ENCODE measurements around the gene MKI67. TPM values are rescaled to one million over a fixed set of nuclear protein-coding genes. Genes with fewer than 3 reads are reported as not detected.

Gene MKI67
- total RNA-seq, 3 donors from 2014 or later = 7.7 to 54.7 (median 14.0) TPM

- no peaks in the 10 kb centered on the region for H3K36me3 ChIP-seq (ENCODE audit: low read depth)
- DNase-seq (no peak), ATAC-seq (no peak)
- no peaks in the 10 kb centered on the region for H3K9me3 ChIP-seq
- no peak overlapping the region for H3K4me3 ChIP-seq
- peaks cover 7% of the 10 kb centered on the region for H3K4me1 ChIP-seq (ENCODE audit: low read depth)
- TF ChIP-seq, protein P1, sequence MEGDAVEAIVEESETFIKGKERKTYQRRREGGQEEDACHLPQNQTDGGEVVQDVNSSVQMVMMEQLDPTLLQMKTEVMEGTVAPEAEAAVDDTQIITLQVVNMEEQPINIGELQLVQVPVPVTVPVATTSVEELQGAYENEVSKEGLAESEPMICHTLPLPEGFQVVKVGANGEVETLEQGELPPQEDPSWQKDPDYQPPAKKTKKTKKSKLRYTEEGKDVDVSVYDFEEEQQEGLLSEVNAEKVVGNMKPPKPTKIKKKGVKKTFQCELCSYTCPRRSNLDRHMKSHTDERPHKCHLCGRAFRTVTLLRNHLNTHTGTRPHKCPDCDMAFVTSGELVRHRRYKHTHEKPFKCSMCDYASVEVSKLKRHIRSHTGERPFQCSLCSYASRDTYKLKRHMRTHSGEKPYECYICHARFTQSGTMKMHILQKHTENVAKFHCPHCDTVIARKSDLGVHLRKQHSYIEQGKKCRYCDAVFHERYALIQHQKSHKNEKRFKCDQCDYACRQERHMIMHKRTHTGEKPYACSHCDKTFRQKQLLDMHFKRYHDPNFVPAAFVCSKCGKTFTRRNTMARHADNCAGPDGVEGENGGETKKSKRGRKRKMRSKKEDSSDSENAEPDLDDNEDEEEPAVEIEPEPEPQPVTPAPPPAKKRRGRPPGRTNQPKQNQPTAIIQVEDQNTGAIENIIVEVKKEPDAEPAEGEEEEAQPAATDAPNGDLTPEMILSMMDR (IDR thresholded peaks at IDR 0.05) = no peak
- intact Hi-C loops (cut with DNase I, micrococcal nuclease) = no loop called here
These were observed 11.3 kb downstream of the MKI67 start for GRCh38 chr10:128114901-128115300.

- intact Hi-C loops (cut with DNase I, micrococcal nuclease) = no loop called here
- Histone ChIP-seq H3K36me3 (ENCODE audit: low read depth) (no peaks in the 10 kb centered on the region), H3K4me1 (ENCODE audit: low read depth) (peaks cover 7% of the 10 kb centered on the region), H3K9me3 (no peaks in the 10 kb centered on the region), H3K4me3 (no peak overlapping the region)
- no peak for DNase-seq
- ATAC-seq = no peak
- TF ChIP-seq, protein P1 (IDR thresholded peaks at IDR 0.05) = no peak
These were observed 13.2 kb downstream of the MKI67 start for GRCh38 chr10:128113026-128113425.

- Histone ChIP-seq H3K4me1 (ENCODE audit: low read depth) (peaks cover 7% of the 10 kb centered on the region), H3K9me3 (no peaks in the 10 kb centered on the region), H3K4me3 (no peak overlapping the region), H3K36me3 (ENCODE audit: low read depth) (no peaks in the 10 kb centered on the region)
- peak in 1 of 3 donors; percentile 20 for DNase-seq
- peak; percentile 48 for ATAC-seq
- TF ChIP-seq, protein P1 (IDR thresholded peaks at IDR 0.05) = no peak
- intact Hi-C loops (cut with DNase I, micrococcal nuclease) = no loop called here
These were observed 14.5 kb downstream of the MKI67 start for GRCh38 chr10:128111696-128112095.

DNA sequence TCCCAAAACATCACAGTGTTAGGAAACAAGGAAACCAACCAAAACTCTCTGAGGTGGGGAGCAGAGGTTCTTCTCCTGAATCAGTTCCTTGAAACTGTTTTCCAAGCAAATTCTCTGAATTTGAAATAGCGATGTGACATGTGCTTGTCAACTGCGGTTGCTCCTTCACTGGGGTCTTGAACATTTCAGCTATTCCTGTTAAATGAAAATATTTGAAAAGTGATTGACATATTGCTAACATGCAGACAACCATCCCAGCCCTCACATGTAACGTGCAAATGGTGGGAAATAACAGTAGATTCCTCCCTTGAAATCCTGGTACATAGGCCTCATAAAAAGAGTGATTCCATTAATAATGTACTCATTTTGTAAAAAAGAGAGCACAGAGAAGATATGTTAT lies 15.9 kb downstream of the MKI67 start:
- no peak overlapping the region for H3K4me3 ChIP-seq
- H3K9me3 ChIP-seq = no peaks in the 10 kb centered on the region
- DNase-seq = no peak
- no peaks in the 10 kb centered on the region for H3K36me3 ChIP-seq (ENCODE audit: low read depth)
- intact Hi-C loops (cut with DNase I, micrococcal nuclease) = no loop called here
- peaks cover 7% of the 10 kb centered on the region for H3K4me1 ChIP-seq (ENCODE audit: low read depth)
- no peak for ATAC-seq
- TF ChIP-seq, protein P1 (IDR thresholded peaks at IDR 0.05) = no peak

DNA sequence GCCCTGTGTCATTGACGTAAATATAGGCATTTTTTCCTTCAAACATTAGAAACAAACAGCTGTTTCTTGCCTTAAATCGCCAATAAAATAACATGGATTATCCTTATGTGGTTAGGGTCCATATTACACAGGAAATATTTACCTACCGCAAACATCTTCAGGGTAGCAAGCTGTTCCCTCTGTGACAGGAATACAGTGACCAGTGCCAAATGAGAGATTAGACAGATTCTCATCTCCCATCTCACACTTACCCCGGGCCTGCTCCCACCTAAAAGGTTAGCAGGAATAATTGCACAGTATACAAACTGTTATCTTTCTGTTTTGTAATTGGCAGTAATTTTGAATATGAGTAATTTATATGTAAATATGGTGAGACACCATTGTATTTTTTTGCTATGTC lies 16.5 kb downstream of the MKI67 start:
- no peak overlapping the region for H3K4me3 ChIP-seq
- H3K9me3 ChIP-seq = no peaks in the 10 kb centered on the region
- TF ChIP-seq, protein P1 (IDR thresholded peaks at IDR 0.05) = no peak
- DNase-seq (no peak), ATAC-seq (no peak)
- intact Hi-C loops (cut with DNase I, micrococcal nuclease) = no loop called here
- peaks cover 7% of the 10 kb centered on the region for H3K4me1 ChIP-seq (ENCODE audit: low read depth)
- no peaks in the 10 kb centered on the region for H3K36me3 ChIP-seq (ENCODE audit: low read depth)

DNA sequence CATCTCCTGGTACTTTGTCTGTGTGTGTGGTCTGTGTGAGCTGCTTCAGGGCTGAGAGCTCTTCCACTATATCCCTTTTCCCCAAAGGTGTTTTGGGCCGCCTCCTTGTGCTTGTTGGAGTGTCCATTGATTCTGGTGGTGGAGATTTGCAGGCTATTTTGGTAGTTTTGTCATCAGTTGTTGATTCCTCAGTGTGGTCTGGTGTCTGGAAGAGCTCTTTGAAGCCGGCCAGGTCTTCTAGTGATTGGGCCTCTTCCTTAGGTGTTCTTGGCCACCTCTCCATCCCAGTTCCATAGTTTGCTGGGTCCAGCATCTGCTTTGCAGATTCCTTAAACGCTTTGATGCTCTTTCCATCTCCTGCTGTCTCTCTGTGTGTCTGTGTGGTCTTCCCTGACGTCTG lies 20.8 kb downstream of the MKI67 start:
- DNase-seq = no peak
- TF ChIP-seq, protein P1 (IDR thresholded peaks at IDR 0.05) = no peak

More for the DNA sequence above, 20.8 kb downstream of the MKI67 start:
- intact Hi-C loops (cut with DNase I, micrococcal nuclease) = no loop called here
- Histone ChIP-seq H3K4me1 (ENCODE audit: low read depth) (no peaks in the 10 kb centered on the region), H3K36me3 (ENCODE audit: low read depth) (no peaks in the 10 kb centered on the region), H3K9me3 (no peaks in the 10 kb centered on the region), H3K4me3 (no peak overlapping the region)
- no peak for ATAC-seq

All from mucosa of descending colon (tissue), 3 donors.